Measurements from ENCODE around the gene GSTM3.

GRCh38 chr1:109705411-109705810 is 35.4 kb downstream of the GSTM3 start:
- no peak for TF ChIP-seq CTCF (IDR thresholded peaks at IDR 0.05; ENCODE audit: low read depth, low read length)
- TF ChIP-seq MYC (IDR thresholded peaks at IDR 0.05; ENCODE audit: low read depth, low read length) = no peak
- no peak for TF ChIP-seq MAX (IDR thresholded peaks at IDR 0.05; ENCODE audit: low read depth, low read length)
- no peak for TF ChIP-seq POLR2A (IDR thresholded peaks at IDR 0.05; ENCODE audit: extremely low read depth, insufficient read length)

All from NB4 (cell line).